ENCODE measurements around the gene SLC35D3.

SLC35D3 gene

DNA sequence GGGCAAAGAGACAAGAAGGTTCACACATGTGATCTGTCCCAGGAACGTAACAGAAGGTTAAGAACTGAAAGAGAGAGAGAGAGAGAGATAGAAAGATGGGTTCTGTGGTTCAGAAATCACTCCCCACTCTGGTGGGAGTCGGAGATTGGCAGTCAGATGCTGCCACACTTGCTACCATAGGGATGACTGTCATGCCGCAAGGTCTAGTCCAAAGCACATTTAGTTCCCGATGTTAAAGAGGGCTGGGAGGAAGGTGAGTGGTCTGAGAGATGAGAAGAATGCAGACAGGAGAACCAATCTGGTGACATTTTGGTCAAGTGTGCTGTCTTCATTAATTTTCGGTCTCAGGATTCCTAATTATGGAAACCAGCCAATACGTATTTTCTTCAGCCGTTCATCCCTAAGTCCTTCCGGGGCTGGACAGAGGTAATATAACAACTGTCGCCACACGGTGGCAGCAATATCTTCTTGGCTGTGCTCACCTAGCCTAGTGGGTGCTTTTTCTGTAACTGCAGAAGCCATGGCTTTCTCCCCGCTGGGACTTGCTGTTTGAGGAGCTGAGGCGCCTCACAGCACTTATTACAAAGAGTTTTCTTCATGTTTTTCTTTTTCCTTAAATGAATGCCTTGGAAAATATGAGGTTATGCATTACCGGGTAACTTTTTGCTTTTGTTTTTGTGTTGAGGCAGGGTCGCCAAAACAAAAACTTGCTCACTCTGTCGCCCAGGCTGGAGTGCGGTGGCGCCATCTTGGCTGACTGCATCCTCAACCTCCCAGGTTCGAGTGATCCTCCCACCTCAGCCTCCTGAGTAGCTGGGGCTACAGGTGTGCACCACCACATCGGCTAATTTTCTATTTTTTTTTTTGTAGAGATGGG is 46.0 kb downstream of the SLC35D3 start:
- peak; percentile 58 for DNase-seq

DNA sequence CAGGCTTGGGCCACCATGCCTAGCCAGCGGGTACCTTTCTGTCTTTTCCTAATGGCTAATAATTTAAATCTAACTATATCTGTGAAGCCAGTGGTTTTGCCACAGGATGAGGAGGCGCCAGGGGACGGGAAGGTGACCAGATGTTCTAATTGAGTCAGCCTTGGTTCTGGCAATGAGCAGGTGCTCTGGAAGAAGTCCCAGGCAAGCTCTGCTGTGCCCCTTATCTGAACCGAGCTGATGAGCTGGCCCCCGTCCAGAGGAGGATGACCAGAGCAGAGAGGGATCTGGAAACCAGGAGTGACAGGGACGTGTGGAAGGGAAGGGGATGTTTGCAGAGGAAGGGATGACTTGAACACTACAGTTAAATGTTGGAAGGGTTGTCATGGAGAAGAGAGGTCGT is 46.7 kb downstream of the SLC35D3 start:
- DNase-seq, result no peak

DNA sequence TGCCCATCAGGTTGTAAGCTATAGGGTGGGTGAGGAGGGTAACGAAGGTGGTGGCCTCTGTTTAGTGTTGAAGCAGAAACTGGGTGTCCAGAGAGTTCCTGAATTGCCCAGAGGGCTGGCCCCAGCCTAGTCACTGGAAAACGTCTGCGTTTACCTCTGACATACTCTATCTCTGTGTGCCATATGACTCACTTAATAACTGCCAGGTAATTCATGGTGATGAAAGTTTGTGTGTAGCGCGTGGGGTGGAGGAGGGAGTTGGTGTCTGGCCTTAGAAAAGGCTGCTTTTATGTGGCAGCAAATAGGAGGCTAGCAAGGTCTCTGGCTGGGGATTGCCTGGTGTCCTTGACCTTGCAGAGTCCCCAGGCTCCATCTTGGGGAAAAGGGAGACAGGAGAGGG is 47.3 kb downstream of the SLC35D3 start:
- DNase-seq, result no peak

DNA sequence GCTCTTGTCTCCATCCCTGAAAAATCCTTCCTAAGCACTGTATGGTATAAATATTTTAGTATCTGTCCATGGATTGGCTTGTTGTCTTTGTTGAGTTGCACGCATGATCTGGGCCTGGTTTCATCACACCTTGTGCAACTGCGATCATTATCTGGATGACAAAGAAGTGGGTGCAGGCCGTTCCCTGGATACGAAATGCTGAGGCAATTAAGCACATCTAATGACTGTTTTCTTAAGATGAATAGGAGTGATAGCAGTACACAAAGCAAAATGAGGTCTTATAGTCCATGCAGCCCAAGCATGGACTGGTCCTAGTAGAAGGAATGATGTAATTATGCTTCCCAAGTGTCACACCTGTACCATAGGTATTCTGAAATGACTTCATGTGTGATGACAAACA is 47.8 kb downstream of the SLC35D3 start:
- DNase-seq, result no peak

DNA sequence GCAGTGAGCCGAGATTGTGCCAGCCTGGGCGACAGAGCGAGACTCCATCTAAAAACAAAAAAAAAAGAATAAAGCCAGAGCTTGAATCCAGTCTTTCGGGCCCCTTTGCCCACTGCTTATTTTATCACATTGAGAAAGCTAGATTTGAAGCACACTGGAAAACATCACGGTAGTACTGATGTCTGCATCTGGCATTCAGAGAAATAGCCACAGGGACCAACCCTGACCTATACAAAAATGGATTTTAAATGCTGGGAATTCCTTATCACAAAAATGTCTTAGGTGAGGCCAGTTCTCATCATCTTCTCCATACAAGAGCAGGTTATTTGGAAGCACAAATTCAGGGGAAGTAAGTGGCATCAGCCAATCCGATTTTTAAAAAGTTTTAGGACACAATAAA is 49.5 kb downstream of the SLC35D3 start:
- no peak for DNase-seq

DNA sequence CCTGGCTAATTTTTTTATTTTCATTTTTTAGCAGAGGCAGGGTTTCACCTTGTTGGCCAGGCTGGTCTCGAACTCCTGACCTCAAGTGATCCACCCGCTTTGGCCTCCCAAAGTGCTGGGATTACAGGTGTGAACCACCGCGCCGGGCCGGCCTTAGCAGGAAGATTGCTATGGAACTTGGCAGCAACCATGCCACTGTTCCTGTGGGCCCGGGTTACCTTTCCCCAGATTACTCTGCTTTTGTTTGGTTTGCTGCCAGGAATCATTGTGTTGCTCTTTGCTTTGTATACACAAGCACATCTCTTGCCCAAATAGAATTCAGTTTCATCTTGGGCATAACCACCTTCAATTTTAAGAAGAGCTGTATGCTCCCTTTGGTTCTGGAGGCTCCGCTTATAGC is 51.7 kb downstream of the SLC35D3 start:
- peak; percentile 46 for DNase-seq
